ENCODE results near the gene WASHC2A. TPM values are rescaled to one million over a fixed set of nuclear protein-coding genes. Genes with fewer than 3 reads are reported as not detected.
A peak's percentile ranks its signal among the peaks of the same experiment; 100 is the strongest.
"Not testable (repeated sequence)": the region's sequence is repeated elsewhere in the genome, so short reads cannot be mapped to it uniquely, and the experiment has no call there.

WASHC2A gene
- 44.6 and 59.9 TPM in 2 replicates for polyA plus RNA-seq (2011; rRNA removed)
- 36.7 and 78.2 TPM in 2 replicates for polyA minus RNA-seq (2011; rRNA and poly(A)+ RNA removed)

- H3K27me3 ChIP-seq (ENCODE audit: control insufficient read depth, insufficient read depth, low read length); CTCF ChIA-PET; POLR2A ChIA-PET; DNase-seq (ENCODE audit: low read depth, low spot score); H3K9me3 ChIP-seq (ENCODE audit: control insufficient read depth, insufficient read depth, low read length): not testable (repeated sequence)
- Histone ChIP-seq H3K4me3 (ENCODE audit: low read depth, low read length) (peak within 1 kb of the TSS; percentile 69), H3K27ac (ENCODE audit: low read depth, low read length) (peak within 1 kb of the TSS; percentile 65)
Observed at GRCh38 chr10:50067546-50068351, at the start of gene WASHC2A. WASHC2A (plus strand) TSS chr10:50067954; CDS start chr10:50068006, 52 bp downstream.

- POLR2A ChIA-PET; H3K9me3 ChIP-seq (ENCODE audit: control insufficient read depth, insufficient read depth, low read length): not testable (repeated sequence)
Observed at GRCh38 chr10:50019279-50019678, 48.5 kb upstream of the WASHC2A start.

DNA sequence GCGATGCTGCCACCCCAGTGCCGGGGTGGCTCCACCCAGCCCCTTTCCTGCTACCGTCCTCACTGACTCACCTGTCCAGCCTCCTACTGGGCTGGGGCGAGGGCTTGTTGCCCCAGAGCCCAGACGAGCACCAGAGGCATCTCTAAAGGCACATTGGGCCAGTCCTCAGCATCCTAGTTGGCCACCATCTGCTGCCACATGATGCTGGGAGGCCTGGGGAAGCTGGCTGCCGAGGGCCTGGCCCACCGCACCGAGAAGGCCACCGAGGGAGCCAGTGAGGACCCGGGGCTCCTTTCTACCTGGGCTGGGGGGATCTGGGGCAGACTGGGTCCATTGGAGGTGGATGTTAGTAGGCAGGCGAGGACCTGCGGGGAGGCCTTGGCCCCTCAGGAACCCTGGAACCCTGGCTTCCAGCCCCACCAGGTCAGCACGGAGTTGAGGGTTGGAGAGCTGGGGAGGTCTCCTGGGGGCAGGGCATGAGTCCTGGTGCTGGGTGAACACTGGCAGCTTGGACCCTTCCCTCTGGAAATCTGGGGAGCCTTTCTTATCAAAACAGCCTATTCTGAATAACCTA, 47.2 kb upstream of the WASHC2A start:
- DNase-seq (ENCODE audit: low read depth, low spot score); POLR2A ChIA-PET; CTCF ChIA-PET; H3K27me3 ChIP-seq (ENCODE audit: control insufficient read depth, insufficient read depth, low read length); H3K9me3 ChIP-seq (ENCODE audit: control insufficient read depth, insufficient read depth, low read length); H3K4me3 ChIP-seq (ENCODE audit: low read depth, low read length); H3K27ac ChIP-seq (ENCODE audit: low read depth, low read length): not testable (repeated sequence)

More at GRCh38 chr10:50019279-50019678, 48.5 kb upstream of the WASHC2A start:
- DNase-seq (ENCODE audit: low read depth, low spot score); CTCF ChIA-PET; H3K27ac ChIP-seq (ENCODE audit: low read depth, low read length); H3K27me3 ChIP-seq (ENCODE audit: control insufficient read depth, insufficient read depth, low read length); H3K4me3 ChIP-seq (ENCODE audit: low read depth, low read length): not testable (repeated sequence)

DNA sequence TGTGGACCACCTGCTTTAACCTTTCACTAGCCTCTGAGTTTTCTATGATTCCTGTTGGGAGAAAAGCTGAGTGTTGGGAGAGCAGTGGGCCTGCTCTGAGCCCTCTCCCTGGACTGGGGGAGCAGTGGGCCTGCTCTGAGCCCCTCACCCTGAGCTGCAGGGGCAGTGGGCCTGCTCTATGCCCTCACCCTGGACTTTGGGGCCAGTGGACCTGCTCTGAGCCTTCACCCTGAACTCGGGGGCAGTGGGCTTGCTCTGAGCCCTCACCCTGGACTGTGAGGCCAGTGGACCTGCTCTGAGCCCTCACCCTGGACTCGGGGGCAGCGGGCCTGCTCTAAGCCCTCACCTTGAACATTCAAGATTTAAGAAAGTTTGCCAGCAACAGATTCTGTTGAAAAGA, 46.1 kb upstream of the WASHC2A start:
- ChIA-PET CTCF (no interaction called here), POLR2A (no interaction called here)
- TF ChIP-seq, protein P1, sequence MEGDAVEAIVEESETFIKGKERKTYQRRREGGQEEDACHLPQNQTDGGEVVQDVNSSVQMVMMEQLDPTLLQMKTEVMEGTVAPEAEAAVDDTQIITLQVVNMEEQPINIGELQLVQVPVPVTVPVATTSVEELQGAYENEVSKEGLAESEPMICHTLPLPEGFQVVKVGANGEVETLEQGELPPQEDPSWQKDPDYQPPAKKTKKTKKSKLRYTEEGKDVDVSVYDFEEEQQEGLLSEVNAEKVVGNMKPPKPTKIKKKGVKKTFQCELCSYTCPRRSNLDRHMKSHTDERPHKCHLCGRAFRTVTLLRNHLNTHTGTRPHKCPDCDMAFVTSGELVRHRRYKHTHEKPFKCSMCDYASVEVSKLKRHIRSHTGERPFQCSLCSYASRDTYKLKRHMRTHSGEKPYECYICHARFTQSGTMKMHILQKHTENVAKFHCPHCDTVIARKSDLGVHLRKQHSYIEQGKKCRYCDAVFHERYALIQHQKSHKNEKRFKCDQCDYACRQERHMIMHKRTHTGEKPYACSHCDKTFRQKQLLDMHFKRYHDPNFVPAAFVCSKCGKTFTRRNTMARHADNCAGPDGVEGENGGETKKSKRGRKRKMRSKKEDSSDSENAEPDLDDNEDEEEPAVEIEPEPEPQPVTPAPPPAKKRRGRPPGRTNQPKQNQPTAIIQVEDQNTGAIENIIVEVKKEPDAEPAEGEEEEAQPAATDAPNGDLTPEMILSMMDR (IDR thresholded peaks at IDR 0.05; ENCODE audit: low read depth, low read length), result no peak

GRCh38 chr10:50024716-50025383, 42.9 kb upstream of the WASHC2A start:
- H3K27ac ChIP-seq (ENCODE audit: low read depth, low read length); CTCF ChIA-PET; POLR2A ChIA-PET; H3K9me3 ChIP-seq (ENCODE audit: control insufficient read depth, insufficient read depth, low read length); H3K4me3 ChIP-seq (ENCODE audit: low read depth, low read length); DNase-seq (ENCODE audit: low read depth, low spot score): not testable (repeated sequence)
- H3K27me3 ChIP-seq (ENCODE audit: control insufficient read depth, insufficient read depth, low read length), result peaks cover 16% of the 10 kb centered on the region

More for the DNA sequence above, 46.1 kb upstream of the WASHC2A start:
- no peak overlapping the region for H3K27ac ChIP-seq (ENCODE audit: low read depth, low read length)
- no peak for DNase-seq (ENCODE audit: low read depth, low spot score)
- peaks cover 6% of the 10 kb centered on the region for H3K27me3 ChIP-seq (ENCODE audit: control insufficient read depth, insufficient read depth, low read length)
- no peaks in the 10 kb centered on the region for H3K9me3 ChIP-seq (ENCODE audit: control insufficient read depth, insufficient read depth, low read length)
- H3K4me3 ChIP-seq (ENCODE audit: low read depth, low read length), result no peak overlapping the region

GRCh38 chr10:50025627-50026026, 42.1 kb upstream of the WASHC2A start:
- H3K4me3 ChIP-seq (ENCODE audit: low read depth, low read length), result no peak overlapping the region
- H3K27ac ChIP-seq (ENCODE audit: low read depth, low read length), result no peak overlapping the region
- H3K27me3 ChIP-seq (ENCODE audit: control insufficient read depth, insufficient read depth, low read length), result peaks cover 16% of the 10 kb centered on the region
- ChIA-PET POLR2A (no interaction called here), CTCF (no interaction called here)
- DNase-seq (ENCODE audit: low read depth, low spot score), result no peak
- TF ChIP-seq, protein P1 (IDR thresholded peaks at IDR 0.05; ENCODE audit: low read depth, low read length), result no peak
- H3K9me3 ChIP-seq (ENCODE audit: control insufficient read depth, insufficient read depth, low read length), result no peaks in the 10 kb centered on the region

Data from AG04450 (cell line).